ENCODE results near the gene ANGEL2.
"Not testable (repeated sequence)": the region's sequence is repeated elsewhere in the genome, so short reads cannot be mapped to it uniquely, and the experiment has no call there.

Gene ANGEL2

DNA sequence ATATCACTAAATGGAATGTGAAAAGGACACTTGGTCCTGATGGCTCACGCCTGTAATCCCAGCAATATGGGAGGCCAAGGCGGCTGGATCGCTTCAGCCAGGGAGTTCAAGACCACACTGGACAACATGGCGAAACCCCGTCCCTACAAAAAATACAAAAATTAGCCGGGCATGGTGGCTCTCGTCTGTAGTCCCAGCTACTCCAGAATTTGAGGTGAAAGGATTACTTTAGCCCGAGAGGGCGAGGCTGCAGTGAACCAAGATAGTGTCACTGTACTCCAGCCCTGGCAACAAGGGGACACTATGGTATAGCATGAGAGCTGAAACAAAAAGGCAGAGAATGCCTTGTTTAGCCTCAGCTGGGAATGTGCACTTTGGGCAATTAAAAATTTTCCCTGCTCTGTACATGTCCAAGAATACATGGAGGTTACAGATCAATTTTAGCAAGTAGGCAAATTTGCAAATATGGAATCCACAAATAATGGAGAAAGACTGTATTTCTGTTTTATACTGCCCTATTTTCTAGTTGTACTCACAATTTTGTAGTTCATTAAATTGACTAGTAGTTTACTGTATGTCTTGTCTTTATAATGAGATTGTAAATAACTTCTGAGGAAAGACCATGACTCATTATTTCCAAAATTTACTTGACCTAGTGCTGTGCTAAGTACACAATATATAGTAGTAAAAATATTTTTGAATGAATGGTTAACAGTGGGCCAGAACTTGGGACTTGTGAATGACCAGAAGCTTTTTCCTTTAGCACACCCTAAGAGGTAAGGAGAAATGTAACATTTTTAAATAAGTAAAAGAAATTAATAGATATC is 2.0 kb upstream of the ANGEL2 start:
- no peak for DNase-seq

GRCh38 chr1:213014642-213015041 is 1.0 kb downstream of the ANGEL2 start:
- DNase-seq = no peak

- no peak for DNase-seq
These were observed 7.1 kb downstream of the ANGEL2 start for GRCh38 chr1:213008564-213008963.

- DNase-seq = no peak
These were observed 12.4 kb downstream of the ANGEL2 start for GRCh38 chr1:213003256-213003655.

GRCh38 chr1:212994926-212995325 is 20.7 kb downstream of the ANGEL2 start:
- no peak for DNase-seq

DNA sequence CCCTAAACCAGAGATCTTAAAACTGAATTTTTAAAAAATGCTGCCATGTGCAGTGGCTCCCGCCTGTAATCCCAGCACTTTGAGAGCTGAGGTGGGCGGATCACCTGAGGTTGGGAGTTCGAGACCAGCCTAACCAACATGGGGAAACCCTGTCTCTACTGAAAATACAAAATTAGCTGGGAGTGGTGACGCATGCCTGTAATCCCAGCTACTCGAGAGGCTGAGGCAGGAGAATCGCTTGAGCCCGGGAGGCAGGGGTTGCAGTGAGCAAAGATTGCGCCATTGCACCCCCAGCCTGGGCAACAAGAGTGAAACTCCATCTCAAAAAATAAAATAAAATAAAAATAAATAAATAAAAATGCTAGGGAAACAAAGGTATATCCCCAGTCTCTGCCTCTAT is 21.7 kb downstream of the ANGEL2 start:
- not testable (repeated sequence) for DNase-seq

- no peak for DNase-seq
These were observed 25.4 kb downstream of the ANGEL2 start for GRCh38 chr1:212990276-212990675.

- DNase-seq = no peak
These were observed 27.9 kb downstream of the ANGEL2 start for GRCh38 chr1:212987702-212988322.

- no peak for DNase-seq
These were observed 29.1 kb downstream of the ANGEL2 start for GRCh38 chr1:212986551-212986950.

DNA sequence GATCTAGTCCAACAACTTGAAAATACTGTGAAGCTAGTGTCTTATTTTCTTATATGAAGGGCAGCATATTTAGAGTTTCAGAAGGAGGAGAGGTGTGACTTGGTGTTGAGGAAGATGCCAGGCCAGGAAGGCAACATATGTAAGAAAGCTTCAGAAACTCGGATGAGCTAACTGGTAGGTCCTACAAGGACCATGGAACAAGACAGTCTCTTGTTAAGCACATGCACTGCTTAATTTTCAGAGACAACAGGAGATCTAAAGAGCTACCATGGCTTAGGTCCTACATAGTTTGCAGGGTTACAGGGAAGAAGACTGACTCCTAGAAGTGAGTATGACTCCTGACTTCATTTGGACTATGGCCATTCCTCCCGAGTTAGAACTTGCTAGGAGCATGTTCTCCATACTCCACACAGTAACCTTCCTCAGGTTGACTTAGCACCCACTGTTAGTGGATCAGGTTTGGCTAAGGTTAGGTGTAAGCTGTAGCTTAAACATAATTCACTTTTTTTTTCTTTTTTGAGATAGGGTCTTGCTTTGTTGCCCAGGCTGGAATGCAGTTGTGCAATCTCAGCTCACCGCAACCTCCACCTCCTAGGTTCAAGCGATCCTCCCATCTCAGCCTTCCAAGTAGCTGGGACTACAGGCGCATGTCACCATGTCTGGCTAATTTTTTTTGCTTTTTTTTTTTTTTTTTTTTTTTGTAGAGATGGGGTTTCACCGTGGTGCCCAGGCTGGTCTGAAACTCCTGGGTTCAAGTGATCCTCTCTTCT is 31.0 kb downstream of the ANGEL2 start:
- no peak for DNase-seq

DNA sequence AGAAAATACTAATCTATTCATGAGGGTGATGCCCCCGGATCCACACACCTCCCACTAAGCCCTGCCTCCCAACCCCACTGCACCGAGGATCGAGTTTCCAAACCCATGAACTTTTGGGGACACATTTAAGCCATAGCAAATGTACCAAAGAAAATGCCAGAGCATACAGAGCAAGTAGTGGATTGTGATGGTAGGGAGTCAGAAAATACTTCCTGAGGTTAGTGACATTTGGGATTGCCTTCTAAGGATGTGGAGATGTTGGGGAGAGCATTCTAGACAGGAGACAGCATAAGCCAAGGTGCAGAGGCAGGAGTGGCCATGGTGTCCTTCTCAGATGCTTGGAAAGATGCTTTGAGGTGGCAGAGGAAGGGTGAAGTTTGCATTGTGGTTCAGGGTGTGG is 32.2 kb downstream of the ANGEL2 start:
- no peak for DNase-seq

- DNase-seq = no peak
These were observed 33.1 kb downstream of the ANGEL2 start for GRCh38 chr1:212982430-212983152.

- no peak for DNase-seq
These were observed 33.9 kb downstream of the ANGEL2 start for GRCh38 chr1:212981571-212982328.

GRCh38 chr1:212981025-212981495 is 34.6 kb downstream of the ANGEL2 start:
- peak; percentile 57 for DNase-seq

GRCh38 chr1:212980123-212980785 is 35.4 kb downstream of the ANGEL2 start:
- DNase-seq = no peak

GRCh38 chr1:212979340-212980122 is 36.1 kb downstream of the ANGEL2 start:
- DNase-seq = no peak

GRCh38 chr1:212977781-212978645 is 37.7 kb downstream of the ANGEL2 start:
- DNase-seq = no peak

GRCh38 chr1:212976586-212976985 is 39.1 kb downstream of the ANGEL2 start:
- no peak for DNase-seq

- no peak for DNase-seq
These were observed 40.4 kb downstream of the ANGEL2 start for GRCh38 chr1:212975111-212975918.

All from COR-L47 (cell line).